ENCODE results near the gene ST6GALNAC2.
A peak's percentile ranks its signal among the peaks of the same experiment; 100 is the strongest.

DNA sequence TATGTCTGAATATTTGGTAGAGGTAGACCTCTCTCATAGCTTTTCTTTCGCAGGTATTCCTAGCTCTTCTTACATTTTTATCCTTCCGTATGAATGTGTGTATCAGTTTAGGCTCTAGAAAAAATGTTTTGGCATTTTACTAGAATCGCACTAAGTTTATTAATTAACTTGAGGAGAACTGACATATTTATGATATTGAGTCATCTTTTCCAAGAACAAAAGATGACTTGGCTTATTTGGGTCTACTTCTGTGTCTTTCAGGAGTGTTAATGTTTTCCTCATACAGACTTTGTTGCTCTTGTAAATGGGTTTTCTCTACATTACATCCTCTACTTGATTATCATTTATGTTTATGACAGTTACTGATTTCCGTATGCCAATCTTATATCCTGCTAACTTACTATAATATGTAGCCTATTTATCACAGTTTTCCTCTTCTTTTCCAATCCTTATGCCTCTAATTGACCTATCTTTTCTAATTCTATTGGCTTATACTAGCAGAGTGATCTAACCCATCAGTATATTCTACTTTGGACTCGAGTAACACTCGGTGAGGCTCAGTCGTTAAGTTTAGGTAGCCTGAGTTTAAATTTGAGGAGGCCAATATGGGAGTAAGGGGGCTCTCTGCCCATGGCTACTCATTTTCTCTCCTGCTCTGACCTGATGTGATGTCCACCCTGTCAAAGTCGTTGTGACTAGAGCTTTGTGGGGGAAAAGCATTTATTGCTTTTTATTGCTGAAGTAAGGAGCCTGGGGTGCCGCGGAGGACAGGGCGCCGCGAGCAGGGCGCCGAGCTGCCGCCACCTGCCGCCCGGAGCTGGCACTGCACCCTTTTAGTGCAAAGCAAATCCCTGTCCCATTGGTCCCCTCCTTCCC lies 37.8 kb upstream of the ST6GALNAC2 start:
- peak; percentile 90 to 98 (median 95) for TF ChIP-seq CTCF (IDR thresholded peaks at IDR 0.05)
- no peak for TF ChIP-seq POLR2A (IDR thresholded peaks at IDR 0.05)

Measured in tibial nerve (tissue), 3 donors.